ENCODE results near the gene ACTR5. TPM values are rescaled to one million over a fixed set of nuclear protein-coding genes. Genes with fewer than 3 reads are reported as not detected.

ACTR5 gene
- total RNA-seq, 1 donor from 2014 or later: 7.3 TPM

GRCh38 chr20:38723017-38723847 lies 25.0 kb upstream of the ACTR5 start:
- no peak overlapping the region for H3K9ac ChIP-seq (ENCODE audit: low read depth in 1 of 3, low read length in 3 of 3)
- peaks cover 93 to 97% (median 93%) of the 10 kb centered on the region in 3 donors for H3K27me3 ChIP-seq (ENCODE audit: control insufficient read depth in 3 of 3, insufficient read depth in 3 of 3, low read length in 3 of 3)
- H3K4me3 ChIP-seq (ENCODE audit: low read length in 3 of 3): no peak overlapping the region
- H3K27ac ChIP-seq (ENCODE audit: low read depth, low read length): no peak overlapping the region
- H3K9me3 ChIP-seq (ENCODE audit: control insufficient read depth in 3 of 3, low read length in 3 of 3): no peaks in the 10 kb centered on the region
- no peaks in the 10 kb centered on the region for H3K36me3 ChIP-seq (ENCODE audit: control insufficient read depth in 3 of 3, insufficient read depth in 3 of 3, low read length in 3 of 3)
- H3K4me1 ChIP-seq (ENCODE audit: control insufficient read depth in 3 of 3, insufficient read depth in 3 of 3, low read length in 3 of 3): peaks cover 3 to 20% (median 11%) of the 10 kb centered on the region in 3 donors

- Histone ChIP-seq H3K27me3 (ENCODE audit: control insufficient read depth in 3 of 3, insufficient read depth in 3 of 3, low read length in 3 of 3) (peaks cover 93 to 98% (median 94%) of the 10 kb centered on the region in 3 donors), H3K36me3 (ENCODE audit: control insufficient read depth in 3 of 3, insufficient read depth in 3 of 3, low read length in 3 of 3) (no peaks in the 10 kb centered on the region), H3K9me3 (ENCODE audit: control insufficient read depth in 3 of 3, low read length in 3 of 3) (no peaks in the 10 kb centered on the region), H3K9ac (ENCODE audit: low read depth in 1 of 3, low read length in 3 of 3) (no peak within 1 kb of the TSS), H3K4me3 (ENCODE audit: low read length in 3 of 3) (no peak within 1 kb of the TSS), H3K27ac (ENCODE audit: low read depth, low read length) (no peak within 1 kb of the TSS), H3K4me1 (ENCODE audit: control insufficient read depth in 3 of 3, insufficient read depth in 3 of 3, low read length in 3 of 3) (peaks cover 3 to 23% (median 13%) of the 10 kb centered on the region in 3 donors)
Observed at GRCh38 chr20:38723848-38724625, 24.2 kb upstream of the ACTR5 start, which contains the start of gene SLC32A1. TSS of gene SLC32A1 (plus strand) at chr20:38724486. CDS start at chr20:38724725, 239 bp downstream.

DNA sequence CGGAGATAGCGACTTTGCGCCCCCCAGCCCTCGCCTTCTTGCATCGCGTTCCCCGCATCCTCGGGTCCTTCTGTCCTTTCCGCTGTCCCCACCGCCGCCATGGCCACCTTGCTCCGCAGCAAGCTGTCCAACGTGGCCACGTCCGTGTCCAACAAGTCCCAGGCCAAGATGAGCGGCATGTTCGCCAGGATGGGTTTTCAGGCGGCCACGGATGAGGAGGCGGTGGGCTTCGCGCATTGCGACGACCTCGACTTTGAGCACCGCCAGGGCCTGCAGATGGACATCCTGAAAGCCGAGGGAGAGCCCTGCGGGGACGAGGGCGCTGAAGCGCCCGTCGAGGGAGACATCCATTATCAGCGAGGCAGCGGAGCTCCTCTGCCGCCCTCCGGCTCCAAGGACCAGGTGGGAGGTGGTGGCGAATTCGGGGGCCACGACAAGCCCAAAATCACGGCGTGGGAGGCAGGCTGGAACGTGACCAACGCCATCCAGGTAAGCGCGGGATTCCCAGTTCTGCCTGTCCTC lies 23.6 kb upstream of the ACTR5 start:
- no peak overlapping the region for H3K9ac ChIP-seq (ENCODE audit: low read depth in 1 of 3, low read length in 3 of 3)
- H3K36me3 ChIP-seq (ENCODE audit: control insufficient read depth in 3 of 3, insufficient read depth in 3 of 3, low read length in 3 of 3): no peaks in the 10 kb centered on the region
- no peaks in the 10 kb centered on the region for H3K9me3 ChIP-seq (ENCODE audit: control insufficient read depth in 3 of 3, low read length in 3 of 3)
- H3K4me3 ChIP-seq (ENCODE audit: low read length in 3 of 3): no peak overlapping the region
- no peak overlapping the region for H3K27ac ChIP-seq (ENCODE audit: low read depth, low read length)
- H3K27me3 ChIP-seq (ENCODE audit: control insufficient read depth in 3 of 3, insufficient read depth in 3 of 3, low read length in 3 of 3): peaks cover 93 to 98% (median 96%) of the 10 kb centered on the region in 3 donors
- peaks cover 3 to 27% (median 16%) of the 10 kb centered on the region in 3 donors for H3K4me1 ChIP-seq (ENCODE audit: control insufficient read depth in 3 of 3, insufficient read depth in 3 of 3, low read length in 3 of 3)

DNA sequence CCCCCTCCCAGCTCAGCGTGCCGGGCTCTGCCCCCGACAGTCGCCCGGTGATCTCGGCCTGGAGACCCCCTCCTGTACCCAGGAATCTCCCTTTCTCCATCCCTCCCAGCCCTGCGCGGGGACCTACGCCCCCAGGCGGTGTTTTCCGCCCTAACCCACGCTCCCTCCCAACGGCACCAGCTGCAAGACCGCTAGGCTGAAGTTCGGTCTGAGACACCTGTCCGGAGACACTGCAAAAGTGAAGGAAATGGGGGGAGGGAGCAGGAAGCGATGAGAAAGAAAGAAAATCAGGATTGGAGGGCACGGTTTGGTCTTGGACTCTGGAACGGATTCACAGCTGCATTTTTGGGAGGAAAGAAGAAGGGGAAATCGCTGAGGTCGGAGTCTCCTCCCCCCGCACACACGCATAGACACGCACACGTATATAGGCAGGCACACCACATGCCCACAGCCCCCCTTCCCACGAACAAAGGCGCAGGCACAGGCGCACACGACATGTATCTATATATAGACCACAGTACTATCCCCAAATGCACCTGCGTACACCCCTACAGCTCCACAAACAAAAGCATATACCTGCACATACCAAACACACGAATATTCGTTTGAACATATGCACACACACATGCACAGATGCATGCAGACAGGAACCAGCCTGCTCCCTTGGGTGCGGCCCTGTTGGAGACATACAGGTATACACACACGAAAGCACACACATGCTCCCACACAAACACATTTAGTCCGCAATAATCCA lies 22.9 kb upstream of the ACTR5 start:
- Histone ChIP-seq H3K27ac (ENCODE audit: low read depth, low read length) (no peak overlapping the region), H3K9me3 (ENCODE audit: control insufficient read depth in 3 of 3, low read length in 3 of 3) (no peaks in the 10 kb centered on the region), H3K4me3 (ENCODE audit: low read length in 3 of 3) (no peak overlapping the region), H3K27me3 (ENCODE audit: control insufficient read depth in 3 of 3, insufficient read depth in 3 of 3, low read length in 3 of 3) (peaks cover 93 to 98% (median 96%) of the 10 kb centered on the region in 3 donors), H3K36me3 (ENCODE audit: control insufficient read depth in 3 of 3, insufficient read depth in 3 of 3, low read length in 3 of 3) (no peaks in the 10 kb centered on the region), H3K9ac (ENCODE audit: low read depth in 1 of 3, low read length in 3 of 3) (no peak overlapping the region), H3K4me1 (ENCODE audit: control insufficient read depth in 3 of 3, insufficient read depth in 3 of 3, low read length in 3 of 3) (peaks cover 3 to 29% (median 16%) of the 10 kb centered on the region in 3 donors)

DNA sequence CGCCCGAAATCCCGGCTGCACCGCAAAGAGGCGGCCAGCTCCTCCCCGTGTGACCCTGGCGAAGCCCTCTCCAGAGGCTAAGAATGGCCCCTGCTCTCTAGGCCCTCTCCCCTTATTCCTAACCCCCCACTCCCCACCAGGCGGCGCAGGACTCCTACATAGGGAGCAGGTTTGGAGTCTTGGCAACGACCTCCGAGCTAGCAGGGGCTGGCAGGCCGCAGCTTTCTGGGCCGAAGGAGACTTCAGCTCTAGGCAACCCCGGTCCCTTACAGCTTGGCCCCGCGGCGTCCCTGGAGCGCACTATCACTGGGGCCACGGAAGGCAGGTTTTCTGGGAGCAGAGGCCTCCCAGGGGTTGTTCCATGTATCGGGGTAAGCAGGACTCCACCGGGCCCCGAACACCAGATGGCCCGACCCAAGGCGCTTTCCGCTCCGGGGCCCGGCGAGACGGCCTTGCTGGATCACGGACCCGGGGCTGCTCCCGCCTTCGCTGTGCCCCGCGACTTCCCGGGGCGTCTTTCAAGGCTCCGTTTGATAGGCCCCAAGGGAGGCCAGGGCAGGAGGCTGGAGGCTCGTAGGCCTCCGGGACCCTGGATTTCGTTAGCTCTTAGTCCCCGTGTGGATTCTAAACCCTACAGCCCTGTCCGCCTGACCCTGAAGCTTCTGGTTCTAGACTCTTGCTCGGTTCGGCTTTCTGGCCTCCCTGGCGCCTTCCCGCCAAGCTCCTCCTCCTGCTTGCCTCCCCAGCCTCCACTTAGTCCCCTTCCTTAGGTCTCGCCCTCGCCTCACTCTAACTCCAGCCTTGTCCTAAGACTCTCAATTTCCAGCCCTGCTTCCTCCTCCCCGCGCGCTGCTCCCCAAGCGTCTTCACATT lies 22.1 kb upstream of the ACTR5 start:
- H3K4me1 ChIP-seq (ENCODE audit: control insufficient read depth in 3 of 3, insufficient read depth in 3 of 3, low read length in 3 of 3): peaks cover 8 to 37% (median 21%) of the 10 kb centered on the region in 3 donors
- H3K27ac ChIP-seq (ENCODE audit: low read depth, low read length): no peak overlapping the region
- H3K9ac ChIP-seq (ENCODE audit: low read depth in 1 of 3, low read length in 3 of 3): no peak overlapping the region
- no peaks in the 10 kb centered on the region for H3K9me3 ChIP-seq (ENCODE audit: control insufficient read depth in 3 of 3, low read length in 3 of 3)
- H3K27me3 ChIP-seq (ENCODE audit: control insufficient read depth in 3 of 3, insufficient read depth in 3 of 3, low read length in 3 of 3): peaks cover 94 to 98% (median 97%) of the 10 kb centered on the region in 3 donors
- H3K36me3 ChIP-seq (ENCODE audit: control insufficient read depth in 3 of 3, insufficient read depth in 3 of 3, low read length in 3 of 3): no peaks in the 10 kb centered on the region
- H3K4me3 ChIP-seq (ENCODE audit: low read length in 3 of 3): no peak overlapping the region

GRCh38 chr20:38726804-38727606 lies 21.3 kb upstream of the ACTR5 start:
- Histone ChIP-seq H3K27me3 (ENCODE audit: control insufficient read depth in 3 of 3, insufficient read depth in 3 of 3, low read length in 3 of 3) (peaks cover 94 to 97% (median 97%) of the 10 kb centered on the region in 3 donors), H3K9me3 (ENCODE audit: control insufficient read depth in 3 of 3, low read length in 3 of 3) (no peaks in the 10 kb centered on the region), H3K9ac (ENCODE audit: low read depth in 1 of 3, low read length in 3 of 3) (no peak overlapping the region), H3K36me3 (ENCODE audit: control insufficient read depth in 3 of 3, insufficient read depth in 3 of 3, low read length in 3 of 3) (no peaks in the 10 kb centered on the region), H3K27ac (ENCODE audit: low read depth, low read length) (no peak overlapping the region), H3K4me1 (ENCODE audit: control insufficient read depth in 3 of 3, insufficient read depth in 3 of 3, low read length in 3 of 3) (peaks cover 9 to 41% (median 24%) of the 10 kb centered on the region in 3 donors), H3K4me3 (ENCODE audit: low read length in 3 of 3) (peak overlapping the region in 1 of 3 donors; percentile 13)

DNA sequence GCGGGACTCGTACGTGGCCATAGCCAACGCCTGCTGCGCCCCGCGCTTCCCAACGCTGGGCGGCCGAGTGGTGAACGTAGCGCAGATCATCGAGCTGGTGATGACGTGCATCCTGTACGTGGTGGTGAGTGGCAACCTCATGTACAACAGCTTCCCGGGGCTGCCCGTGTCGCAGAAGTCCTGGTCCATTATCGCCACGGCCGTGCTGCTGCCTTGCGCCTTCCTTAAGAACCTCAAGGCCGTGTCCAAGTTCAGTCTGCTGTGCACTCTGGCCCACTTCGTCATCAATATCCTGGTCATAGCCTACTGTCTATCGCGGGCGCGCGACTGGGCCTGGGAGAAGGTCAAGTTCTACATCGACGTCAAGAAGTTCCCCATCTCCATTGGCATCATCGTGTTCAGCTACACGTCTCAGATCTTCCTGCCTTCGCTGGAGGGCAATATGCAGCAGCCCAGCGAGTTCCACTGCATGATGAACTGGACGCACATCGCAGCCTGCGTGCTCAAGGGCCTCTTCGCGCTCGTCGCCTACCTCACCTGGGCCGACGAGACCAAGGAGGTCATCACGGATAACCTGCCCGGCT lies 20.6 kb upstream of the ACTR5 start:
- no peak overlapping the region for H3K27ac ChIP-seq (ENCODE audit: low read depth, low read length)
- H3K4me1 ChIP-seq (ENCODE audit: control insufficient read depth in 3 of 3, insufficient read depth in 3 of 3, low read length in 3 of 3): peaks cover 9 to 41% (median 24%) of the 10 kb centered on the region in 3 donors
- H3K4me3 ChIP-seq (ENCODE audit: low read length in 3 of 3): peak overlapping the region in 1 of 3 donors; percentile 13
- no peaks in the 10 kb centered on the region for H3K36me3 ChIP-seq (ENCODE audit: control insufficient read depth in 3 of 3, insufficient read depth in 3 of 3, low read length in 3 of 3)
- no peaks in the 10 kb centered on the region for H3K9me3 ChIP-seq (ENCODE audit: control insufficient read depth in 3 of 3, low read length in 3 of 3)
- peaks cover 94 to 97% (median 96%) of the 10 kb centered on the region in 3 donors for H3K27me3 ChIP-seq (ENCODE audit: control insufficient read depth in 3 of 3, insufficient read depth in 3 of 3, low read length in 3 of 3)
- no peak overlapping the region for H3K9ac ChIP-seq (ENCODE audit: low read depth in 1 of 3, low read length in 3 of 3)

GRCh38 chr20:38728191-38728781 lies 20.0 kb upstream of the ACTR5 start:
- no peak overlapping the region for H3K9ac ChIP-seq (ENCODE audit: low read depth in 1 of 3, low read length in 3 of 3)
- peaks cover 9 to 38% (median 24%) of the 10 kb centered on the region in 3 donors for H3K4me1 ChIP-seq (ENCODE audit: control insufficient read depth in 3 of 3, insufficient read depth in 3 of 3, low read length in 3 of 3)

More at GRCh38 chr20:38728191-38728781, 20.0 kb upstream of the ACTR5 start:
- peaks cover 94 to 96% (median 96%) of the 10 kb centered on the region in 3 donors for H3K27me3 ChIP-seq (ENCODE audit: control insufficient read depth in 3 of 3, insufficient read depth in 3 of 3, low read length in 3 of 3)
- no peaks in the 10 kb centered on the region for H3K9me3 ChIP-seq (ENCODE audit: control insufficient read depth in 3 of 3, low read length in 3 of 3)
- no peak overlapping the region for H3K4me3 ChIP-seq (ENCODE audit: low read length in 3 of 3)
- no peak overlapping the region for H3K27ac ChIP-seq (ENCODE audit: low read depth, low read length)
- H3K36me3 ChIP-seq (ENCODE audit: control insufficient read depth in 3 of 3, insufficient read depth in 3 of 3, low read length in 3 of 3): no peaks in the 10 kb centered on the region
